Panc1 (cell line): ENCODE results near the gene GADD45G. TPM values are rescaled to one million over a fixed set of nuclear protein-coding genes. Genes with fewer than 3 reads are reported as not detected.
A peak's percentile ranks its signal among the peaks of the same experiment; 100 is the strongest.

Experiments
- ATAC-seq: fragments of 200-7000 bp; cut with Tn5 transposase; 2 replicates; pipeline ENCODE4 v1.9.1; 2020; ENCODE audit warnings: mild to moderate bottlenecking, moderate library complexity
- BruUV-seq: library from RNA; stranded (reverse); fragments of 400-500 nt; replicated peaks from 2 replicates; lab custom pipeline; 2021; lab: Mats Ljungman, UMichigan
- CTCF ChIA-PET: fragments of 300-600 bp; sonication (Branson Sonifier 250); formaldehyde crosslinking; loops from one replicate; lab custom pipeline; 2022; ENCODE audit warnings: antibody characterized with exemption; lab: Charles Lee
- POLR2A ChIA-PET: fragments of 300-600 bp; sonication (Branson Sonifier 250); formaldehyde crosslinking; loops from one replicate; lab custom pipeline; 2022; ENCODE audit warnings: antibody characterized with exemption; lab: Charles Lee
- DNase-seq: peaks from one replicate; pipeline ENCODE4 v3.0.0-alpha.2; 2010; ENCODE audit warnings: low read depth, low spot score
- H3K27ac ChIP-seq: 2 replicates; pipeline ENCODE4 v1.5.1; 2011; ENCODE audit warnings: mild to moderate bottlenecking, low read length, inconsistent platforms
- H3K27me3 ChIP-seq: fragments of 200-500 bp; sonication (Bioruptor generic); 2 replicates; pipeline ENCODE4 v1.6.0; 2014; ENCODE audit warnings: low read length, inconsistent platforms; ENCODE audit not compliant: control insufficient read depth, insufficient read depth
- H3K36me3 ChIP-seq: fragments of 200-500 bp; sonication (Bioruptor generic); 2 replicates; pipeline ENCODE4 v1.5.1; 2014; ENCODE audit warnings: inconsistent platforms, mild to moderate bottlenecking, low read length, moderate library complexity; ENCODE audit not compliant: control insufficient read depth, insufficient read depth
- H3K4me1 ChIP-seq: 2 replicates; pipeline ENCODE4 v1.5.1; 2011; ENCODE audit warnings: inconsistent platforms, mild to moderate bottlenecking, low read length, moderate library complexity; ENCODE audit not compliant: control insufficient read depth, insufficient read depth
- H3K4me3 ChIP-seq, 2 experiments: 2 replicates each; pipeline ENCODE4 v1.5.1; 2011 to 2012; ENCODE audit warnings: low read depth in 2 of 2, low read length in 2 of 2, mild to moderate bottlenecking in 2 of 2, inconsistent platforms in 1 of 2, moderate library complexity in 1 of 2
- H3K9me3 ChIP-seq: fragments of 200-500 bp; sonication (Bioruptor generic); 2 replicates; pipeline ENCODE4 v1.5.1; 2014; ENCODE audit warnings: low read depth, mild to moderate bottlenecking, inconsistent platforms, low read length, moderate library complexity; ENCODE audit not compliant: control insufficient read depth, insufficient read depth
- POLR2AphosphoS5 ChIP-seq: IDR thresholded peaks from 2 replicates; pipeline ENCODE4 v1.6.1; 2012; ENCODE audit warnings: mild to moderate bottlenecking, low read depth, low read length, moderate library complexity
- SIN3A ChIP-seq: IDR thresholded peaks from 2 replicates; pipeline ENCODE4 v1.6.1; 2012; ENCODE audit warnings: low read depth, mild to moderate bottlenecking, low read length, moderate library complexity, borderline replicate concordance; ENCODE audit not compliant: insufficient read depth
- TCF7L2 ChIP-seq: IDR thresholded peaks from 2 replicates; pipeline ENCODE4 v1.6.1; 2011; ENCODE audit warnings: mild to moderate bottlenecking, low read depth, low read length, inconsistent platforms
- in situ Hi-C: cut with HindIII; loops from 2 replicates; pipeline ENCODE4 v1.10.0; 2016; ENCODE audit warnings: low sequenced_read_pairs, low pct_unique_long_range_greater_than_20kb
- intact Hi-C: fragments of 100-400 bp; cut with micrococcal nuclease; formaldehyde crosslinking; loops from one replicate; pipeline ENCODE4 v1.10.0; 2022; ENCODE audit not compliant: unreplicated experiment
- total RNA-seq: library from RNA; stranded (reverse); gene quantifications from one replicate; pipeline ENCODE4 v1.2.1, GENCODE V29; 2021; ENCODE audit not compliant: unreplicated experiment
- TF ChIP-seq, protein P1 (sequence below), 2 experiments: IDR thresholded peaks; 2 replicates each; pipeline ENCODE4 v1.6.1; 2011 to 2012; ENCODE audit warnings: low read depth in 2 of 2, control low read depth in 1 of 2, low read length in 1 of 2, mild to moderate bottlenecking in 1 of 2, moderate library complexity in 1 of 2; ENCODE audit not compliant: insufficient read depth in 1 of 2
- TF ChIP-seq, protein P2 (sequence below): fragments of 450-650 bp; IDR thresholded peaks from 2 replicates; pipeline ENCODE4 v1.5.1; 2017; ENCODE audit warnings: mild to moderate bottlenecking

The GADD45G gene
- total RNA-seq, 1 experiment from 2014 or later: 1.2 TPM

DNA sequence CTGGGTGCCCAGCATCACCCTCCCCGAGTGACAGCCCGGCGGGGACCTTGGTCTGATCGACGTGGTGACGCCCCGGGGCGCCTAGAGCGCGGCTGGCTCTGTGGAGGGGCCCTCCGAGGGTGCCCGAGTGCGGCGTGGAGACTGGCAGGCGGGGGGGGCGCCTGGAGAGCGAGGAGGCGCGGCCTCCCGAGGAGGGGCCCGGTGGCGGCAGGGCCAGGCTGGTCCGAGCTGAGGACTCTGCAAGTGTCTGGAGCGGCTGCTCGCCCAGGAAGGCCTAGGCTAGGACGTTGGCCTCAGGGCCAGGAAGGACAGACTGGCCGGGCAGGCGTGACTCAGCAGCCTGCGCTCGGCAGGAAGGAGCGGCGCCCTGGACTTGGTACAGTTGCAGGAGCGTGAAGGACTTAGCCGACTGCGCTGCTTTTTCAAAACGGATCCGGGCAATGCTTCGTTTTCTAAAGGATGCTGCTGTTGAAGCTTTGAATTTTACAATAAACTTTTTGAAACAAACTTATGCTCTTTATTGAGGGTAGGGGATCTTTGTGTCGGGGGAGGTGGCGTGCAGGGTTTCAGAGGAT is 1.3 kb downstream of the GADD45G start:
- ChIA-PET POLR2A (no interaction called here), CTCF (no interaction called here)
- TF ChIP-seq SIN3A: no peak
- TF ChIP-seq, protein P1, sequence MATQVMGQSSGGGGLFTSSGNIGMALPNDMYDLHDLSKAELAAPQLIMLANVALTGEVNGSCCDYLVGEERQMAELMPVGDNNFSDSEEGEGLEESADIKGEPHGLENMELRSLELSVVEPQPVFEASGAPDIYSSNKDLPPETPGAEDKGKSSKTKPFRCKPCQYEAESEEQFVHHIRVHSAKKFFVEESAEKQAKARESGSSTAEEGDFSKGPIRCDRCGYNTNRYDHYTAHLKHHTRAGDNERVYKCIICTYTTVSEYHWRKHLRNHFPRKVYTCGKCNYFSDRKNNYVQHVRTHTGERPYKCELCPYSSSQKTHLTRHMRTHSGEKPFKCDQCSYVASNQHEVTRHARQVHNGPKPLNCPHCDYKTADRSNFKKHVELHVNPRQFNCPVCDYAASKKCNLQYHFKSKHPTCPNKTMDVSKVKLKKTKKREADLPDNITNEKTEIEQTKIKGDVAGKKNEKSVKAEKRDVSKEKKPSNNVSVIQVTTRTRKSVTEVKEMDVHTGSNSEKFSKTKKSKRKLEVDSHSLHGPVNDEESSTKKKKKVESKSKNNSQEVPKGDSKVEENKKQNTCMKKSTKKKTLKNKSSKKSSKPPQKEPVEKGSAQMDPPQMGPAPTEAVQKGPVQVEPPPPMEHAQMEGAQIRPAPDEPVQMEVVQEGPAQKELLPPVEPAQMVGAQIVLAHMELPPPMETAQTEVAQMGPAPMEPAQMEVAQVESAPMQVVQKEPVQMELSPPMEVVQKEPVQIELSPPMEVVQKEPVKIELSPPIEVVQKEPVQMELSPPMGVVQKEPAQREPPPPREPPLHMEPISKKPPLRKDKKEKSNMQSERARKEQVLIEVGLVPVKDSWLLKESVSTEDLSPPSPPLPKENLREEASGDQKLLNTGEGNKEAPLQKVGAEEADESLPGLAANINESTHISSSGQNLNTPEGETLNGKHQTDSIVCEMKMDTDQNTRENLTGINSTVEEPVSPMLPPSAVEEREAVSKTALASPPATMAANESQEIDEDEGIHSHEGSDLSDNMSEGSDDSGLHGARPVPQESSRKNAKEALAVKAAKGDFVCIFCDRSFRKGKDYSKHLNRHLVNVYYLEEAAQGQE (IDR thresholded peaks at IDR 0.05; ENCODE audit: insufficient read depth in 1 of 2, low read depth in 2 of 2, low read length in 1 of 2): no peak
- no peak for TF ChIP-seq TCF7L2
- TF ChIP-seq, protein P2, sequence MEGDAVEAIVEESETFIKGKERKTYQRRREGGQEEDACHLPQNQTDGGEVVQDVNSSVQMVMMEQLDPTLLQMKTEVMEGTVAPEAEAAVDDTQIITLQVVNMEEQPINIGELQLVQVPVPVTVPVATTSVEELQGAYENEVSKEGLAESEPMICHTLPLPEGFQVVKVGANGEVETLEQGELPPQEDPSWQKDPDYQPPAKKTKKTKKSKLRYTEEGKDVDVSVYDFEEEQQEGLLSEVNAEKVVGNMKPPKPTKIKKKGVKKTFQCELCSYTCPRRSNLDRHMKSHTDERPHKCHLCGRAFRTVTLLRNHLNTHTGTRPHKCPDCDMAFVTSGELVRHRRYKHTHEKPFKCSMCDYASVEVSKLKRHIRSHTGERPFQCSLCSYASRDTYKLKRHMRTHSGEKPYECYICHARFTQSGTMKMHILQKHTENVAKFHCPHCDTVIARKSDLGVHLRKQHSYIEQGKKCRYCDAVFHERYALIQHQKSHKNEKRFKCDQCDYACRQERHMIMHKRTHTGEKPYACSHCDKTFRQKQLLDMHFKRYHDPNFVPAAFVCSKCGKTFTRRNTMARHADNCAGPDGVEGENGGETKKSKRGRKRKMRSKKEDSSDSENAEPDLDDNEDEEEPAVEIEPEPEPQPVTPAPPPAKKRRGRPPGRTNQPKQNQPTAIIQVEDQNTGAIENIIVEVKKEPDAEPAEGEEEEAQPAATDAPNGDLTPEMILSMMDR: no peak
- no peak for TF ChIP-seq POLR2AphosphoS5
- DNase-seq (no peak), ATAC-seq (peak; percentile 85)
- no peaks in the 10 kb centered on the region for H3K27me3 ChIP-seq
- peak overlapping the region; percentile 41 to 61 for H3K4me3 ChIP-seq
- peak overlapping the region; percentile 17; the same call in 1 of the 2 replicates for H3K27ac ChIP-seq
- H3K4me1 ChIP-seq: peaks cover 5% of the 10 kb centered on the region
- no peaks in the 10 kb centered on the region for H3K9me3 ChIP-seq
- intact Hi-C loops (loop anchor here (10.0 kb wide), 1 partner anchor 319 kb away; no protein-coding TSS in a partner anchor), in situ Hi-C loops (no loop called here)
- no TSS peak for BruUV-seq
- H3K36me3 ChIP-seq: no peaks in the 10 kb centered on the region

DNA sequence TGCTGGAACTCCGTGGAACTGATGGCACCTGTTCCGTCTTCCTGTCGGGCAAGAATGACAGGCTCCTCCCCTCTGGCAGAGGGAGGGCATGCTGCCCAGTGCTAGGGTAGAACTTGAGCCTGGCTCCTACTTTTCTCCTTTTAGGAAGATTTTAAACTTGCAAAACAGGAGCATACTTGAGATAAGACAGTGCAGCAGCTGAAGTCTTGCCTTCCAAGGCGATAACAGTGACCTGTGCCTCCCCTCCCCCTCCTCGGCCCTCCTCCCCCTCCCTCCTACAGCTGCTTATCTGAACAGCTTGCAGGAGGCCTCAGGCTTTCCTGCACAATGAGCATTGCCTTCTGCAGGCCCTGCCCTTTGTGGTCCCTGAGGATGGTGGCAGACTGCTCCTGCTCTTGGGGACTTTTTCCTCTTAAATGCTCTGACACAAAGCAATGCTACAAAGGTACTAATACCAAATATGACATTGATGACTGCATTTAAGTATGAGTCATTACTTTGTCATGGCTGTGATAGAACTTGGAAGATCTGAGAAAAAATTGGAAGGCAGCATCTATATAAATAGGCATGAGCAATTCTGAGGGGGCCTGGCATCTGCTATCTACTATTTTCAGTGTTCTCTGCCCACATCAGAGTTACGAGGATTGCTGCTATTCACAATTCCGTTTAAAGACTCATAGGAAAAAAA is 2.0 kb downstream of the GADD45G start:
- TF ChIP-seq SIN3A (no peak), POLR2AphosphoS5 (no peak), TCF7L2 (no peak)
- TF ChIP-seq, protein P1 (IDR thresholded peaks at IDR 0.05; ENCODE audit: insufficient read depth in 1 of 2, low read depth in 2 of 2, low read length in 1 of 2): no peak
- TF ChIP-seq, protein P2: no peak
- in situ Hi-C loops: no loop called here
- no peak for DNase-seq
- no peaks in the 10 kb centered on the region for H3K36me3 ChIP-seq
- peak overlapping the region; percentile 17; the same call in 1 of the 2 replicates for H3K27ac ChIP-seq
- no peaks in the 10 kb centered on the region for H3K27me3 ChIP-seq
- no TSS peak for BruUV-seq
- no peaks in the 10 kb centered on the region for H3K9me3 ChIP-seq
- peak overlapping the region in 1 of 2 experiments; percentile 61; a peak in 2 of 4 replicates for H3K4me3 ChIP-seq
- POLR2A ChIA-PET: interaction anchor here (0.6 kb wide), 1 partner anchor 16 kb away, joined by 4 read pairs; no protein-coding TSS in a partner anchor
- ATAC-seq: no peak
- CTCF ChIA-PET: interaction anchor here (1.1 kb wide), 1 partner anchor 493 kb away, joined by 6 read pairs; no protein-coding TSS in a partner anchor
- intact Hi-C loops: loop anchor here (10.0 kb wide), 1 partner anchor 318 kb away; no protein-coding TSS in a partner anchor
- peaks cover 5% of the 10 kb centered on the region for H3K4me1 ChIP-seq
